AML-193 (cell line): ENCODE measurements around the gene GMDS.
A peak's percentile ranks its signal among the peaks of the same experiment; 100 is the strongest.

Experiments used
- DNase-seq, 2 experiments: peaks; one replicate each; lab custom pipeline; 2025; lab: John Stamatoyannopoulos, UW

GMDS gene

GRCh38 chr6:2245103-2245876 is at the start of gene GMDS:
Gene GMDS, minus strand, starts transcription at chr6:2245605.
- DNase-seq: peak; percentile 89 to 90

GRCh38 chr6:2285510-2285909 is 40.1 kb upstream of the GMDS start:
- DNase-seq: no peak

GRCh38 chr6:2275892-2276242 is 30.5 kb upstream of the GMDS start:
- no peak for DNase-seq

DNA sequence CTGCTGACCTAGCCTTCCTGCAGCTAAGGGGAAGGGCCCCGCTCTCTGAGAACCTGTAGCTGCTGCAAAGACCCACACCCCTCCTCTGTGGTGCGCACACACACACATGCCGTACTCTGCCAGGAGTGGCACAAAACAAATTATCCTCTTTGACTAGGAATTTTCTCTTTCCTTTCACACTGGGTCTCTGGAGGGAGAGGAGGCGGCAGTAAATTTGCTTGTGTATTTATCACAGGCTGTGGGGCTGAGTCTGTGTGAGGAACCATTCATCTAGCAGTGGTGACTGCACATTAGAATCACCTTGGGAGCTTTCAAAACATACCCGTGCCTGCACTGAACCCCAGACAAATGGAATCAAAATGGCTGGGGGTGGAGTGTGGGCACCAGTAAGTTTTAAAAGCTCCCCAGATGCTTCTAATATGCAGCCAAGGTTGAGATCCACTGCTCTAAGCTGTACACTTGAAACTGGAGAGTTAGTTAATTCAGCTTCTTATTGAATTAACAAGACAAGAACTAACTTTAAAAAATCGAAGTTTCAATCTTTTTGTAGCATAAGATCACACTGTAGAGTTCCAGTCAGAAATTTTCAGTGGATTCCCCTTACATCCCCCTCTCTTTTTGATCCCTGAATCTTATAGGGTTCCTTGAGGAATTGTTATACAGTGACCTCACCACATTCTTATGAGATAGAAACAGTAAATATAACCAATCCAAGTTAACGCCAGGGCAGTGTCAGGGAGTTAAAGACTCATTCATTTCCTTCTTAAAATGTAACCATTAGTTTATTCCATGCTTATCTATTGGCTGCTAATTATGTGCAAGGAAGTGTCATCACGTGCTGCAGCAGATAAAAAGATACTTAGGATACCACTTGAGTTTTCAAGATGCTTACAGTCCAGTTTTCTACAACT is 29.8 kb upstream of the GMDS start:
- no peak for DNase-seq

DNA sequence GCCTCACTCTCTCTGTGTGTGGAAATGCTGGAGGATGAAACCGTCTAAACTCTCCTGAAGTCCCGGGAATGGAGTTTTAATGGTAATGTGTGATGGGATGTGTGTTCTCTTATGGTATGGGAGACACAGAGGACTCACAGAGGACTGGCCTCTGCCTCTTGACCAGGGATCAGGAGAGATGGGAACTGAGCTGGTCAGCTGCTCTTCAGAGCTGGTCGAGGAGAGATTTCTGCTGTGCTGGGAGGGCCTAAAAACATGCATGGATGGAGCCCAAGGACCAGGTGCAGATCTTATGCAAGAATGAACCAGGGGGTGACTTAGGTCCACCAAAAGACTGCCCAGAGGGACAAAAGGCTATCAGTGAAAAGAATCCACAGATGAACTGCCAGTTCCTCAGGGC is 27.3 kb upstream of the GMDS start:
- DNase-seq: no peak

GRCh38 chr6:2270054-2270453 is 24.6 kb upstream of the GMDS start:
- DNase-seq: no peak

DNA sequence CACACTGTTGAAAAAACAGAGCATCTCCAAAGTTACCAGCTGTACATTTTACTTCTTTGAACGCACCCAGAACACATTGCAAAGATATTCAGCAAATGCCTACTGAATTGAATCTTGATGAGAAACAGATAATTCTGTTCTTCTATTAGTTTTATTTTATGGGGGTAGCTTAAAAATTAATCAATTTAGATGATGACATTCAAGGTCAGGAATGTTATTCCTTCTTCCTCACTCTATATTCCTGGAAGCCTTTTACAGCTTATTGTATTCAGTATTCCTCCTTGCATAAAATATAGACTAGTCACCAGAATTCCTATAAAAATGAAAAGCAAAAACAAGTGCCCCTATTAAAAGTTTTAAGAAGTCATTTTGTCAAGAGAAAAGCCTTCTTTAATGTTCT is 21.4 kb upstream of the GMDS start:
- no peak for DNase-seq

DNA sequence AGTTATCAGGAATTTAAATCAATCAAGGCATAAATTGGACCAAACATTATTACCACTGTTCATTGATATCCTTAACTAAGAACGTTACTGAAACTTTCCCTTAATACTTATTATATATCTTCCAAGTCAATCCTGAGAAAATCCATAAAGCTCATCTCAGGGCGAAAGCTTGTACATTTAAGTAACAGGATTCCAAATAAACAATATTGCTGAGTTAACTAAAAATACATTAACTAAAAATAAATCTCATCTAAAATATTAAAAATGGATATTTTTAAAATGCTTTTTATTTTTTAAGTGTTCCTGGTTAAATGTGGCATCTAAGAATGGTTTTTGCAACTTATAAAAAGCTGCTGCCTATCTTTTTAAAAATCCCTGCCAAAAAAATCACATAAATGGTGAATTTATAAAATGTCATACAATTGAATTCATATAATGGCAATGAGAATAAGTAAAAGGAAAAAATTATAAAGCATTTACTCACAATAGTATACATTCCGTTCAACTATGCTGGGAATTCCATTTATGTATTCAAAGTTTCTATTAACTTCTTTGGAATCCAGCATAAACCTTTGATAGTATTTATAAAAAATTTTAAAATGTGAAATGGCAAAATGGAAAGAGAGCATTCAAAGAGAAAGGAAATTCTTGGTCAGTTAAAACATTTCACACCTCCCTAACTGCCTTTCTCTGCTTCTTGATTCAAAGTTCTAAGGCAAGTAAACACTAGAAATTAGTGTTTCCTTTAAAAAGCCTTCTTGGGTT is 20.8 kb upstream of the GMDS start:
- no peak for DNase-seq

- no peak for DNase-seq
These were observed 19.5 kb upstream of the GMDS start for GRCh38 chr6:2264932-2265331.

DNA sequence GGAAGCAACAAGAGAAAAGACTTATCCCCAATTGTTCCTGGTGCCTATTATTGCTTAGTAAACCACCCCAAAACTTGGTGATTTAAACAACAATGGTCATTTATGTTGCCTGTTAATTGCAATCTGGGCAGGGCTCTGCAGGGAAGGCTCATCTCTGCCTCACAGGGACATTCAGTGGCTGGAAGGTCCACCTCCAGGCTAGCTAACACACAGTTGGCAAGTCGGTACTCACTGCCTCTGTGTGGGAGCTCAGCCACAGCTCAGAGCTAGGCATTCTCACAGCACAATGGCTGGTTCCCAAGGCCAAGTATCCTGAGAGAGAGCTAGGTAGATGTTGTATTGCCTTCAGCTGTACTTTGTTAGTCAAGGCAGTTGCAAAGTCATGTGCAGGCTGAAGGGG is 18.5 kb upstream of the GMDS start:
- DNase-seq: no peak

DNA sequence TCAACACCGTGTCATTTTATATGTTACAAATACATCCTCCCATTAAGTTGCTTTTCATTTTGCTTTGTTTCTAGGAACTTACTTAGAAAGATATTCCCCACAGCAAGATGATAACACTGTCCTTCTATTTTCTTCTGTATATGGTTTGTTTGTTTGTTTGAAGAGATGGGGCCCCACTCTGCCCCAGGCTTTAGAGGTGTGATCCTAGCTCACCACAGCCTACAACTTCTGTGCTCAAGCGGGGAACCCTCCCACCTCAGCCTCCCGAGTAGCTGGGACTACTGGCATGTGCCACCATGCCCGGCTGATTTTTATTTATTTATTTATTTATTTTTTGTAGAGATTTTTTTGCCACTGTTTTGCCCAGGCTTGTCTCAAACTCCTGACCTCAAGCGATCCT is 14.2 kb upstream of the GMDS start:
- DNase-seq: no peak

DNA sequence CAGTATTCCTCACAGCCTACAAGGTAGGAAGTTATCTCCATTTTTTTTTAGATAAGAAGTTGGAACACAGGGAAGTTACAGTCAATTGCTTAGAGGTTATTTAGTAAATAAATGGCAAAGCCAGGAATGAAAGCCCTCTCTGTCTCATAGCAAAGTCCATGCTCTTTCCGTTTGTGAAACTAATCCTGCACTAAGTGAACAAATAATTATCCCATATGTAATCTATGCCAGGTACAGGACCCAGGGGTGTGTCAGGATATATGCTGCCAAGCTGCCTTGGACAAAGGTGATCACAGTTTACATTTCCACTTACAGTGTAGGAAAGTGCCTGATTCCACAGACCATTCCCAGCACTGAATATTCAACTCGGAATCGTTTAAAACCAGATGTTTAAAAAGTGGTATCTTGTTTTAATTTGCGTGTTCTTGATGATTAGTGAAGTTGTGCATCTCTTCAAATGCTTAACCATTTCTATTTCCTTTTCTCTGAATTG is 13.6 kb upstream of the GMDS start:
- no peak for DNase-seq

- DNase-seq: no peak
These were observed 12.7 kb upstream of the GMDS start for GRCh38 chr6:2258112-2258511.

GRCh38 chr6:2257363-2257762 is 12.0 kb upstream of the GMDS start:
- no peak for DNase-seq

GRCh38 chr6:2254747-2255146 is 9.3 kb upstream of the GMDS start:
- no peak for DNase-seq

DNA sequence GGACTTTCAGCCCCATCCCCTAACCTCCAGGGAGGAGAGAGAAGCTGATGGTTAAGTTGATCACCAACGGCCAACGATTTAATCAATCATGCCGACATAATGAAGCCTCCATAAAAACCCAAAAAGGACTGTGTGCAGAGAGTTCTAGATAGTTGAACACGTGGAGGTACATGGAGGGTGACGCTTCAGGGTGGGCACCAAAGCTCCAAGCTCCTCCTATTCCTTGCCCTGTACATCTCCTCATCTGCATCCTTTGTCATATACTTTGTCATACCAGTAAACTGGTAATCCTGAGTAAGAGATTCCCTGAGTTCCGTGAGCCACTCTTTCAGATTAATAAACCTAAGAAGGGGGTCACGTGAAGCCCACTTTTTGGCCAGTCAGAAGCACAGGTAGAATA is 3.7 kb upstream of the GMDS start:
- no peak for DNase-seq

DNA sequence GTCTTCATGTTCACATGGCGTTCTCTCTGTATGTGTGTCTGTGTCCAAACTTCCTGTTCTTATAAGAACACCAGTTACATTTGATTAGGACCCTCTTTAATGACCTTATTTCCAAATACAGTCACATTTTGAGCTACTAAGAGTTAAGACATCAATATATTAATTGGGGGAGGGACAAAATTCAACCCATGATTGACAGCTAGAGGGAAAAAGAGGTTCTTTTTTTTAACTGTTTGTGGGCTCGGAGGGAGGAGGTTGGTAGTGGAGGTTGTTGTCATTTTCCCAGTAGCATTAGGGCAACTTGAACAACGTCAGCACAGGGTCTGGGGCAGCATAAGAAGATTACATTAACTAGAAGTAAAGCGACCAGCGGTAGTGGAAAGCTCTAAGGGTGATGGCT is 2.3 kb upstream of the GMDS start:
- DNase-seq: no peak

- peak; percentile 17 to 68 for DNase-seq
These were observed 765 bp upstream of the GMDS start for GRCh38 chr6:2245877-2246863.

DNA sequence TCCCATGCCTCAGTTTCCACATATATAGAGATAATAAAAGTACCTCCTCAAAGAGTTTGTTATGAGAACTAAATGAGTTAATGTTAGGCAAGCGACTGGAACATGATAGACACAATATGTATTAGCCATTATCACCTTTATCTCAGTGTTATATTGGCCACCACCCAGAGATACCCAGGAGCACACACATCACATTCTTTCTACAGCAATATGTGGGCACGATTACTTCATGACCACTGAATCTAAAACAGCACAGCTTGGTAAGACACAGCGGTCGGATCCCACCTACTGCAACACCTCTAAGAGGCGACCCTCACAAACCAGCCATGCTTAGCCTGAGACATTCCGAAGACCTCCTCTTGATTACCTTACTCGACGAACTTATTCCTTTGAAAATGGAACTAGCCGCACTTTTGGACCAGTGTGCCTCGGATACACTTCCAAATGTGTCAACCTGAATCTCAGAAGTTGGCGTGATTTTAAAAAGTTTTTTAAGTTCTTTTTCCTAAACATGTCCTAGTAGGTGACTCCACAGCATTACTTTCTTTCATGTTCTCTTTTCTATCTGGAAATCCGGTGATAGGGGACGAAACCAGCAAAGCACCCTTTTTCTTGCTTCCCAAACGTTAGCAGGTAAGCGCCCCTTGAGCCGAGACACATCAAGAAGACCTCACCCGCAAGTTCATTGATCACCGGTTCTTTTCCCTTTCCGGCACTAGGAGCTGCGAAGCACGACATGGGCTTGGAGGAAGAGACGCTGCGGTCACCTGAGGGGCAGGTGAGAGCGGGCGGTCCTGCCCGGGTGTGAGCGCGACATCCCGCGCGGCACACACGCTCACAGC is 923 bp downstream of the GMDS start:
- DNase-seq: no peak

DNA sequence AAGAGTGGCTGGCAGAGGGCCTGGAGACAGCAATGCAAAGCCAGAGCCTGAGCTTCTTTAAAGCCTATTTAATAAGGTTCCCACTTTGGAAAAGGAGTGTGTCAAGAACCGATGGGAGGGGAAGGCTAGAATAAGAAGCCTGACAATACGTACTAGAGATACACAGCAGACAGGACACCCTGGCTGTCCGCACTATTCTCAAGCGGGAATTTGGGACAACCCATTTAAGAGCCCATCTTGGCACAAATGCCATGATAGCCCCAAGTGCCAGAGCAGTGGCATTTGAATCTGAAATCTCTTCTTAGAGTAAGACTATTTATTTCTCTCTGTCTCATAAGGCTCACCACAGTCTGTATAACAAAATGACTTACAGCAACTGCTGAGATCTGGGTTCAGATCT is 3.1 kb downstream of the GMDS start:
- no peak for DNase-seq
